ENCODE data around the gene DUOXA2.
A peak's percentile ranks its signal among the peaks of the same experiment; 100 is the strongest.

The DUOXA2 gene

GRCh38 chr15:45138814-45139765, 25.0 kb downstream of the DUOXA2 start:
- no peak for DNase-seq

- DNase-seq = no peak
Observed at GRCh38 chr15:45139770-45140169, 25.6 kb downstream of the DUOXA2 start.

- DNase-seq = no peak
Observed at GRCh38 chr15:45140557-45141250, 26.6 kb downstream of the DUOXA2 start.

- DNase-seq = no peak
Observed at GRCh38 chr15:45141386-45141785, 27.3 kb downstream of the DUOXA2 start.

GRCh38 chr15:45143056-45143455, 28.9 kb downstream of the DUOXA2 start:
- no peak for DNase-seq

- no peak for DNase-seq
Observed at GRCh38 chr15:45143946-45144345, 29.8 kb downstream of the DUOXA2 start.

- DNase-seq = no peak
Observed at GRCh38 chr15:45144775-45145174, 30.6 kb downstream of the DUOXA2 start.

- DNase-seq = no peak
Observed at GRCh38 chr15:45146405-45146804, 32.3 kb downstream of the DUOXA2 start.

- no peak for DNase-seq
Observed at GRCh38 chr15:45147606-45148005, 33.5 kb downstream of the DUOXA2 start.

GRCh38 chr15:45148076-45149059, 34.2 kb downstream of the DUOXA2 start:
- DNase-seq = no peak

- DNase-seq = no peak
Observed at GRCh38 chr15:45149060-45149459, 34.9 kb downstream of the DUOXA2 start.

- no peak for DNase-seq
Observed at GRCh38 chr15:45150481-45150880, 36.4 kb downstream of the DUOXA2 start.

- DNase-seq = no peak
Observed at GRCh38 chr15:45150997-45151396, 36.9 kb downstream of the DUOXA2 start.

GRCh38 chr15:45151998-45152828, 38.1 kb downstream of the DUOXA2 start:
- no peak for DNase-seq

GRCh38 chr15:45155739-45156138, 41.6 kb downstream of the DUOXA2 start:
- DNase-seq = no peak

GRCh38 chr15:45156744-45157455, 42.8 kb downstream of the DUOXA2 start:
- no peak for DNase-seq

GRCh38 chr15:45157974-45158373, 43.8 kb downstream of the DUOXA2 start:
- DNase-seq = no peak

- no peak for DNase-seq
Observed at GRCh38 chr15:45161666-45162065, 47.5 kb downstream of the DUOXA2 start.

GRCh38 chr15:45162771-45163507, 48.8 kb downstream of the DUOXA2 start:
- DNase-seq = peak; percentile 66

GRCh38 chr15:45163508-45163856, 49.4 kb downstream of the DUOXA2 start:
- DNase-seq = no peak

GRCh38 chr15:45164914-45165313, 50.8 kb downstream of the DUOXA2 start:
- no peak for DNase-seq
